ENCODE measurements around the gene DDX10.

DNA sequence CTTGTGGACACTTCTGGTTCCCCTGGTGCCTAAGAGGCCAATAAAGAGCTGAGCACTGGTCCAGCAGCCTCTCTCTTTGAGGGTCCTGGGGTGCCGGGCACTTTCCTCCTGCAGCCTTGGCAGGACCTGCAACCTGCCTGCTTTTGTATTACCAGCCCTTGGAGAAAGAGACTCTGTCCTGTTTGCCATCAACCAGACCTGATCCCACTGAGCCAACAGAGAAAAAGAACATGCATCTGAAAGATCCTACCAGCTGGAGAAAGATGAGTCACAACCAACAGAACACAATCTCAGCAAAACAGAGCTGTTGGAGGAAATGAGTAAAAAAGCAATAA lies 321.0 kb downstream of the DDX10 start:
- TF ChIP-seq, protein P1, sequence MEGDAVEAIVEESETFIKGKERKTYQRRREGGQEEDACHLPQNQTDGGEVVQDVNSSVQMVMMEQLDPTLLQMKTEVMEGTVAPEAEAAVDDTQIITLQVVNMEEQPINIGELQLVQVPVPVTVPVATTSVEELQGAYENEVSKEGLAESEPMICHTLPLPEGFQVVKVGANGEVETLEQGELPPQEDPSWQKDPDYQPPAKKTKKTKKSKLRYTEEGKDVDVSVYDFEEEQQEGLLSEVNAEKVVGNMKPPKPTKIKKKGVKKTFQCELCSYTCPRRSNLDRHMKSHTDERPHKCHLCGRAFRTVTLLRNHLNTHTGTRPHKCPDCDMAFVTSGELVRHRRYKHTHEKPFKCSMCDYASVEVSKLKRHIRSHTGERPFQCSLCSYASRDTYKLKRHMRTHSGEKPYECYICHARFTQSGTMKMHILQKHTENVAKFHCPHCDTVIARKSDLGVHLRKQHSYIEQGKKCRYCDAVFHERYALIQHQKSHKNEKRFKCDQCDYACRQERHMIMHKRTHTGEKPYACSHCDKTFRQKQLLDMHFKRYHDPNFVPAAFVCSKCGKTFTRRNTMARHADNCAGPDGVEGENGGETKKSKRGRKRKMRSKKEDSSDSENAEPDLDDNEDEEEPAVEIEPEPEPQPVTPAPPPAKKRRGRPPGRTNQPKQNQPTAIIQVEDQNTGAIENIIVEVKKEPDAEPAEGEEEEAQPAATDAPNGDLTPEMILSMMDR (IDR thresholded peaks at IDR 0.05; ENCODE audit: low read depth, low read length): no peak
- TF ChIP-seq POLR2A (IDR thresholded peaks at IDR 0.05; ENCODE audit: extremely low read depth, insufficient read length): no peak
- TF ChIP-seq, protein P2, sequence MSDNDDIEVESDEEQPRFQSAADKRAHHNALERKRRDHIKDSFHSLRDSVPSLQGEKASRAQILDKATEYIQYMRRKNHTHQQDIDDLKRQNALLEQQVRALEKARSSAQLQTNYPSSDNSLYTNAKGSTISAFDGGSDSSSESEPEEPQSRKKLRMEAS (IDR thresholded peaks at IDR 0.05; ENCODE audit: low read depth, low read length): no peak

Measured in NB4 (cell line).